Stimulated activated CD8-positive, alpha-beta memory T cell treated with anti-CD3 and anti-CD28 coated beads, Interleukin-15, amount 100 ng/mL, for 4 hours (primary cell): ENCODE data around the gene FCRL6.
A peak's percentile ranks its signal among the peaks of the same experiment; 100 is the strongest.

ENCODE experiments used
- DNase-seq, 2 donors: peaks; one replicate each; pipeline ENCODE4 v3.0.0-alpha.2; 2020; ENCODE audit warnings: low read depth in 2 of 2

The FCRL6 gene

DNA sequence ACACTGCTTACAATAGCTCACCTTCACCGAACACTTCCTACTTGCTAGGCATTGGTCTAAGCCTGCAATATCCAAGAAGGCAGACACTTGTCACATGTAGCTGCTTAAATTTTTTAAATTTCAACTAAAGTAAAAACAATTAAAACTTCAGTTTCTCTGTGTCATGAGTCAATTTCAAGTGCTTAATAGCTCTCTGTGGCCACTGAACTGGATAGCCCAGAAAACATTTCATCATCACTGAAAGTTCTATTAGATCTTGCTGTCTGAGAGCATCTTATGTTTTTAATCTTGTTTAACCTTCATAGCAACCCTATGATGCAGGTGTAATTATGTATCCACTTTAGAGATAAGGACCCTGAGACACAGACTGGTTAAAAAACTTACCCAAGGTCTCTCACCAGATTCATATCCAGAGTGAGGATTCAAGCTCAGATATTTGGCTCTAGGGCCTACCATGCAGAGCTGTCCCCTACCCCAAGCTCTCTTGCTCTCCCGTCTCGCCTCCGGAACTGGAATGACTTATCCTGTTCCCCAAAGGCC, 2.6 kb upstream of the FCRL6 start:
- DNase-seq = no peak

DNA sequence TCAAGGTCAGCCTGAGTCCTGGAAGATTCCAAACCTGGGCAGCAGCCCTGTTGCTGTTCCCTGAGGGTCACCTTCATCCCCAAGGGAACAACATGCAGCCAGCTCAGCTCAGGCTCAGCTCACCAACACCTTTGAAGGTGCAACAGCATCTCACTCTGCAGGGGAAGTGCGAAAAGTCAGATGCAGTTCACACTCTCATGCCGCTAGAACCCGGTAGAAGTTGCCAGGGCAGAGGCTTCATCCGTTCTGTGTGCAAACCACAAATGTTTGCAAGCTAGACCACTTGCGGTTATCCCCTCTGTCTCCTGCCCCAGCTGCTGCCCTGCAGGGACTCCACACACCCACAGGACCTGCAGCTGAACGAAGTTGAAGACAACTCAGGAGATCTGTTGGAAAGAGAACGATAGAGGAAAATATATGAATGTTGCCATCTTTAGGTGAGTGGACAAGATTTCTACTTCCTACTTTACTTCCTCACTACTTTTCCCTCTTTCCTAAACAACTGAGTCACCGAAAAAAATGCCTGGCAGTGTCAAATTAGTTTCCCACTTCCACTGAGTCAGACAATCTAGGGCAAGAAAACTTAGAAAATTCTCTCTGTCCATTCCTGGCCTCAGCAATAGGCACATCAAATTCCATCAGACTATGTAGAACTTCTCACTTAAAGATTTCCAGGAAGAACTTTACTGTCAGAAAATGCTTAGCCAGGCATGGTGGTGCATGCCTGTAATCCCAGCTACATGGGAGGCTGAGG, 1.8 kb upstream of the FCRL6 start:
- DNase-seq = peak; percentile 13 to 32

- DNase-seq = no peak
Observed at GRCh38 chr1:159803956-159804689, 2.0 kb downstream of the FCRL6 start.

GRCh38 chr1:159804924-159805323, 2.8 kb downstream of the FCRL6 start:
- no peak for DNase-seq

DNA sequence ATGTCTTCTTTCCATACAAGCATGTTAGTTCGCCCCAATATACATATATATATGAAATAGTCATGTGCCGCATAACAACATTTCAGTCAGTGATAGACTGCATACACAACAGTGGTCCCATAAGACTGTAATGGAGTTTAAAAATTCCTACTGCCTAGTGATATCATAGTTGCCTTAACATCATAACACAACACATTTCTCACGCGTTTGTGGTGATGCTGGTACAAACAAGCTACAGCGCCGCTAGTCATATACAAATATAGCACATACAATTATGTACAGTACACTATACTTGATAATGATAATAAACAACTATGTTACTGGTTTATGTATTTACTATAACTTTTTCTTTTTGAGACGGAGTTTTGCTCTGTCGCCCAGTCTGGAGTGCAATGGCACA, 13.8 kb downstream of the FCRL6 start:
- no peak for DNase-seq

DNA sequence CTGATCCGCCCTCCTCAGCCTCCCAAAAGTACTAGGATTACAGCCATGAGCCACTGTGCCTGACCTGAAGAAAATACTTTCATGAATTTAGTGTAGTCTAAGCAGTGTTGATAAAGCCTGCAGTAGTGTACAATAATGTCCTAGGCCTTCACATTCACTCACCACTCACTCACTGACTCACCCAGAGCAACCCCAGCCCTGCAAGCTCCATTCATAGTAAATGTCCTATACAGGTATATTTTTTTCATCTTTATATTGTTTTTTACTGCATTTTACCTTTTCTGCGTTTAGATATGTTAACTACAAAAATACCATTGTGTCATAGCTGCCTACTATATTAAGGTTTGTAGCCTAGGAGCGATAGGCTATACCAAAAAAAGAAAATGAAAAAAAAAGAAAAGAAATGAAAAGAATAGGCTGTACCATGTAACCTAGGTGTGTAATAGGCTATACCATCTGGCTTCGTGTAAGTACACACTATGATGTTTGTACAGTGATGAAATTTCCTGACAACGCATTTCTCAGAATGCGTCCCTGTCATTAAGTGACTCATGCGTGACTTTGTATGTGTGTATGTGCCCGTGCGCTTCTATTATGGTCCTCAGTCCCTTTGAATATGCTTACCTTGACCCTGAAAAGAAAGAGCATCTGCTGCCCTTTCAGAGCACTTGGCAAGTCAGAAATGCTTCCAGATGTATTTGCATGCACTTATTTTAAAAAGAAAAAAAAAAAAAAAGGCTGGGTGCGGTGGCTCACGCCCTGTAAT, 15.3 kb downstream of the FCRL6 start:
- no peak for DNase-seq

DNA sequence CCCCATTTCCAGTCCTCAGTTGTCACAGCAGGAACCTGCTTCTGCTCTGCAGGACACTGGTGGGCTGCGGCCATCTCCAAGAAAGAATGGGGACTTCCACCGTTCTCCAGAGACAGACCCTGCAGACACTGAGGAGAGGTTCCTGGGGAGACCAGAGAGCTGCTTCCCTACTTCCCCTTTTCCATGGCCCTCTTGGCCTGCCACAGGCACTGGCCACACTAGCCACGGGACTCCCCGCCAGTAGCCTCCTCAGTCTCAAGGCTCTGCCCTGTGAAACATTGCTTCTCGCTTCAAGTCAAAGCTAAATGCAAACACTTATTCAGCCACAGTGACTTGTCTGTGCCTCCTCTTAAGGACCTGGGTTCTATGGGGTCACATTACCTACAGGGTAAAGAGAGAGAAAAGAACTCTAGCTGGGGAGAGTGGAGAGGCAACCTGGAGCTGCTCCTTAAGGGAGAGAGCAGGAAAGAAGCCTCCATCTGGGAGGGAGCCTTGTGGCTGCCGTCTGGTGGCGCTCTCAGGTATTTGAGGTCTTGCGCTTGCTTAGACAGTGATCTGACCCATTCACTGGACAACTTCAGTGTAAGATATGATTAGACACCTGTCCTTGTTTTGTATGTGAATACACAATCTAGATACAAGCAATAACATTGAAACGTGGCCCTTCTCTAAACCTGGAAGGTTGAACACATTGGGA, 19.2 kb downstream of the FCRL6 start:
- DNase-seq = no peak

GRCh38 chr1:159823406-159823805, 21.2 kb downstream of the FCRL6 start:
- DNase-seq = no peak

- no peak for DNase-seq
Observed at GRCh38 chr1:159825564-159825963, 23.4 kb downstream of the FCRL6 start.

DNA sequence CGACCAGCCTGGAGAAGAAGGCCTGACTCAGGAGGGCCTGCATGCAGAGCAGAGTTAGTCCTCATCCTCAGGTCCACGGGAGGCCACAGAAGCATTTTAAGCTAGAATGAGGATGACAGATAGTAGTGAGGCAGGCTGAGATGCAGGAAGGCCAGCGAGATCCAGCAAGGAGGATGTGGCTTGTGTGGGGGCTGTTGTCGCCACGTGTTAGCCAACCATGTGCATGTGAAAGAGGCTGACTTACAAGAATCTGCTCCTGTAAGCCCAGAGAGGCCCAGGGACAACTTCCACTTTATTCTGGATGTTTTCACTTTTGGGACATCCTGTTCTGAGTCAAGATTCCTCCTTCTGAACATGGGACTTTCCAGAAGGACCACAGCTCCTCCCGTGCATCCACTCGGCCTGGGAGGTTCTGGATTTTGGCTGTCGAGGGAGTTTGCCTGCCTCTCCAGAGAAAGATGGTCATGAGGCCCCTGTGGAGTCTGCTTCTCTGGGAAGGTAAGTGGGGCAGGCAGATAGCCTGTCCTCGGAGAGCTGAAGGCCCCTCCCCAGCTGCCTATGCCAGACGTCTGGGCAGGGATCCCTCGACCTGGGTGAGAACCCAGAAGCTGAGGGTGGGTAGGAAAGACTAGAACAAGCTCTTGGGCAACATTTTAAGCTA, 24.4 kb downstream of the FCRL6 start, which contains the start of gene SLAMF8:
TSS of gene SLAMF8 (plus strand) at position 433 of the 661 bp plus-strand sequence. CDS start at position 459, 26 bp downstream.
- DNase-seq = peak; percentile 45 to 46

GRCh38 chr1:159827102-159827490, 24.9 kb downstream of the FCRL6 start:
- DNase-seq = no peak

DNA sequence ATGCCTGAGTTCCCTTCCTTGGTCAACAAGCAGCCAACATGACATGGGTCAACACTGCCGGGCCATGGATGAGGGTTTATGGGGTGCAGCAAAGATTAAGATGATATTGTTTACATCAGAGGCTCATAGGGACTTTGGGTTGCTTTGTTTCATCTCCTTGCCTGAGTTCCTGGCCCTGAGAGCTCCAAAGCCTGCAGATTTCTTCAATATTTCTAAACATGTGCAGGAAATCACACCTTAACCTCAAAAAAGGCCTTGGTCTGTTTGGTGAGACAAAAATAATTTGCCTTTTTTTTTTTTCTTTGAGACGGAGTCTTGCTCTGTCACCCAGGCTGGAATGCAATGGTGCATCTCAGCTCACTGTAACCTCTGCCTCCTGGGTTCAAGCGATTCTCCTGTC, 25.4 kb downstream of the FCRL6 start:
- DNase-seq = no peak

DNA sequence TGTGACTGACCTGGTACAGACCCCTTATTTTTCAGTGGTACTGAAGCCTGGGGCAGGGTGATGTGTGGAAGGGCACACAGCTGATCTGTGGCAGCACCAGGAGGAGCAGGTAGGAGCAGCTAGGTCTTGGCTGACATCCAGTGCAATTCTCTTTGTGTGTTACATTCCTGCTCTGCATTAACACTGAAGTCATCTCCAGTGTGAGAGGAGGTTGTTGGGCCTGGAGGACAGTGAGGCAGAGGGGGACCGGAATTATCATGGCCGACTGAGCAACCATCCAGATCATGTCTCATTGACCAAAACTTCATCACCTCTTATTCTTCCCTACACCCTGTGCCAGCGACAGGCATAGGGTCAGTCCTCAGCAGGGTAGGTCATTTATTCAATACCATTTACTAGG, 26.0 kb downstream of the FCRL6 start:
- DNase-seq = no peak

DNA sequence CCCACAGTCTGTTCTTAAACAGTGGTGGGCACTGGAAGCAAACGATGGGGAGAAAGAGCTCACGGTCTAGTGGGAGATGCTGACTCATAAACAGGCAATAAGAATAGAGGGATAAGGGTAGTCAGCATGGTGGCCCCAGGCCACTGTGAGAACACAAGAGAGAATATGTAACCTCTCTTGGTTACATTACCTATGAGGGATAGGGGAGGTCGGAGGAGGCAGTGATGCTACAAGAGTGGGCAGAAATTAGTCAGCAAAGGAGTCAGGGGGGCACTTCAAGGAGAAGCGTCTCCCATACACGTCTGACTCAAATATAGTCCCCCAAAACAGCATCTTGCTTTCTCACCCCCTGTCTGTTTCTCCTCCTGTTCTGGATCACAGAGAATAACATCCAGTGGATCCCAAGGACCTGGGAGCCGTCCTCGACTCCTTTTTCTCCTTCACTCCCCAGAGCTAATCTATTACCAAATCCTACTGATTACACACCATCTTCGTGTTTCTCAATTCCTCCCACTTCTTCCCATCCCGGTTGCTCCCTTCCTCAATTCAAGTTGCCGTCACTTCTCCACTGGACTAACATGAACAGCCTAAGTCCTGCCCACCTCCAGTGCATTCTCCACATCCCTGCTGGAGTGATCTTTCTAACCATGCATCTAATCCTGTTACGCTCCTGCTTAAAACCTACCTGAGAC, 26.6 kb downstream of the FCRL6 start:
- no peak for DNase-seq

GRCh38 chr1:159829273-159829634, 27.1 kb downstream of the FCRL6 start:
- DNase-seq = no peak

DNA sequence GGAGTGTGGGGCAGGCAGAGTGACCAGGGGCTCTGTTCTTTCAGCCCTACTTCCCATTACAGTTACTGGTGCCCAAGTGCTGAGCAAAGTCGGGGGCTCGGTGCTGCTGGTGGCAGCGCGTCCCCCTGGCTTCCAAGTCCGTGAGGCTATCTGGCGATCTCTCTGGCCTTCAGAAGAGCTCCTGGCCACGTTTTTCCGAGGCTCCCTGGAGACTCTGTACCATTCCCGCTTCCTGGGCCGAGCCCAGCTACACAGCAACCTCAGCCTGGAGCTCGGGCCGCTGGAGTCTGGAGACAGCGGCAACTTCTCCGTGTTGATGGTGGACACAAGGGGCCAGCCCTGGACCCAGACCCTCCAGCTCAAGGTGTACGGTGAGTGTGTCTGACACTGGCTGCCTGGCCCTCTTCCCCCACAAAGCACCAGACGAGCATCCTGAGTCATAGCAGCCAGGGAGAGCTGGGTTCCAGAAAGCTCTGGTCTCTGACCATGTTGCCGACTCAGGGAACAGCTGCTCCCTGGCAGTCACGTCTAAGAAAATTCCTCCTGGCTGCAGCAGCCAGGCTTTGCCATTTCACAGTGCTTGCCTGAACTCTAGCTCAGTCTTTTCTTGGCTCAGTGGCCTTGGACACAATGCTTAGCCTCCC, 27.8 kb downstream of the FCRL6 start:
- no peak for DNase-seq

- no peak for DNase-seq
Observed at GRCh38 chr1:159830722-159831121, 28.6 kb downstream of the FCRL6 start.

DNA sequence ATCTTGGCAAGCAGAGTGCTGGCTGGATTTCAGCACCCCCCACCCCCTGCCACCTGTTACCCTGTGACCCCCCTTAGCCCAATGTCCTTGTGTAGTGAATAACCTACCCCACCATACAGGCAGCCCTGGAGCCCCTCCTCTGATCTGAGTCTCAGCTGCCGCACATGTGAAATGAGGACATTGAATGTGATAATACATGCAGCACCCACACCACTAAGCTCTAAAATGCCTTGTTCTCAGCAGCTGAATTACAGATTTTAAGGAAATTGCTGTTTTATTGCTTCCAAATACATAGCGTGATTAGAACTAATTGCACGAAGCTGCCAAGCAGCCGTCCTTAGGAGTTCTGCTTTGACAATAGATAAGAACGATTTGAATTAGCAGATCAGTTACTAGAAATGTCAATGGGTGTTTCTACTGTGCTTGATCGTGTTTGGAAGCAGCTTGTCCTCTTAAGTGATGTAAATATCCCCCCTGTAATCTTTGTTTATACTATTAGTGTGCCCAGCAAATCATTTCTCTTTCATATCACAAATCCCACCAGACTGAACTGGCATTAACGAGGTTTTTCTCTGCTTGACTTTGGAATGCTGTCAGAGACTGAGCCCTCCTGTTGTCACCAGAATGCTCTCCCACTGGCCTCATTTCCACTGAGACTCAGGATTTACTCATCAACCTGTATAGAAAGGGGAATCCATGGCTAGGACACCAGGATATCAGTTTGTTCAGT, 29.4 kb downstream of the FCRL6 start:
- DNase-seq = no peak

- DNase-seq = no peak
Observed at GRCh38 chr1:159832309-159832708, 30.1 kb downstream of the FCRL6 start.
